ENCODE measurements around the gene IMPDH1.

DNA sequence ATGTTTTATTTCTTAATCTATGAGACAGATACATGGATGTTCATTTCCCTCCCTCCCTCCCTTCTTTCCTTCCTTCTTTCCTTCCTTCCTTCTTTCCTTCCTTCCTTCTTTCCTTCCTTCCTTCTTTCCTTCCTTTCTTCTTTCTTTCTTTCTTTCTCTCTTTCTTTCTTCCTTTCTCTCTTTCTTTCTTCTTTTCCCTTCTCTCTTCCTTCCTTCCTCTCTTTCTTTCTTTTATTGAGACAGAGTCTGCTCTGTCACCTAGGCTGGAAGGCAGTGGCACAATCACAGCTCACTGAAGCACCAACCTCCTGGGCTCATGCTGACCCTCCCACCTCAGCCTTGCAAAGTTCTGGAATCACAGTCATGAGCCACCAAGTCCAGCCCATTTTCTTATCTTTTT is 42.8 kb downstream of the IMPDH1 start:
- TF ChIP-seq, protein P1, sequence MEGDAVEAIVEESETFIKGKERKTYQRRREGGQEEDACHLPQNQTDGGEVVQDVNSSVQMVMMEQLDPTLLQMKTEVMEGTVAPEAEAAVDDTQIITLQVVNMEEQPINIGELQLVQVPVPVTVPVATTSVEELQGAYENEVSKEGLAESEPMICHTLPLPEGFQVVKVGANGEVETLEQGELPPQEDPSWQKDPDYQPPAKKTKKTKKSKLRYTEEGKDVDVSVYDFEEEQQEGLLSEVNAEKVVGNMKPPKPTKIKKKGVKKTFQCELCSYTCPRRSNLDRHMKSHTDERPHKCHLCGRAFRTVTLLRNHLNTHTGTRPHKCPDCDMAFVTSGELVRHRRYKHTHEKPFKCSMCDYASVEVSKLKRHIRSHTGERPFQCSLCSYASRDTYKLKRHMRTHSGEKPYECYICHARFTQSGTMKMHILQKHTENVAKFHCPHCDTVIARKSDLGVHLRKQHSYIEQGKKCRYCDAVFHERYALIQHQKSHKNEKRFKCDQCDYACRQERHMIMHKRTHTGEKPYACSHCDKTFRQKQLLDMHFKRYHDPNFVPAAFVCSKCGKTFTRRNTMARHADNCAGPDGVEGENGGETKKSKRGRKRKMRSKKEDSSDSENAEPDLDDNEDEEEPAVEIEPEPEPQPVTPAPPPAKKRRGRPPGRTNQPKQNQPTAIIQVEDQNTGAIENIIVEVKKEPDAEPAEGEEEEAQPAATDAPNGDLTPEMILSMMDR (IDR thresholded peaks at IDR 0.05; ENCODE audit: low read length): no peak
- TF ChIP-seq EZH2 (optimal IDR thresholded peaks at IDR 0.05; ENCODE audit: low read depth, low read length): no peak
